ENCODE results near the gene MTREX.

DNA sequence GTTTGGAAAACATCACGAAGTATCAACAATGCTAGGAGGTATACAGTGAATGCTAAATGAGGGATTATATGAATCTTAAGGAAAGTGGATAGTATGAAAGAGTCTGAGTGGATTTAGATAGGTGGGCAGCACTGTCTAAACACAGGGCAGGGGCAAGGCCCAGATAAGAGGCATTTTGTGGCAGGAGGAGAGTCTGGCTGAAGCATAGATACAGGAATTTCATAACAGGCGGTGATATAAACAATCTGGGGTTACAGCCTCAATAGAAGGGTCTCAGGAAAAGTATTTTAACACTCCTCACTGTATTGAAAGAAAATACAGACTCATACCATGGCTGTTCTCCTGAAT is 130.0 kb downstream of the MTREX start:
- no peak for TF ChIP-seq TAF1 (IDR thresholded peaks at IDR 0.05; ENCODE audit: borderline replicate concordance, insufficient read depth, low read length)
- TF ChIP-seq REST (IDR thresholded peaks at IDR 0.05; ENCODE audit: insufficient read depth in 1 of 2, low read depth in 2 of 2, low read length in 2 of 2): no peak
- TF ChIP-seq POLR2AphosphoS5 (IDR thresholded peaks at IDR 0.05; ENCODE audit: low read depth, low read length): no peak
- TF ChIP-seq SIN3A (IDR thresholded peaks at IDR 0.05; ENCODE audit: borderline replicate concordance, insufficient read depth, low read length): no peak
- TF ChIP-seq FOXP2 (optimal IDR thresholded peaks at IDR 0.05; ENCODE audit: borderline replicate concordance, extremely low read depth, extremely low read length, insufficient read depth): no peak
